ENCODE data around the gene KLHL22.

DNA sequence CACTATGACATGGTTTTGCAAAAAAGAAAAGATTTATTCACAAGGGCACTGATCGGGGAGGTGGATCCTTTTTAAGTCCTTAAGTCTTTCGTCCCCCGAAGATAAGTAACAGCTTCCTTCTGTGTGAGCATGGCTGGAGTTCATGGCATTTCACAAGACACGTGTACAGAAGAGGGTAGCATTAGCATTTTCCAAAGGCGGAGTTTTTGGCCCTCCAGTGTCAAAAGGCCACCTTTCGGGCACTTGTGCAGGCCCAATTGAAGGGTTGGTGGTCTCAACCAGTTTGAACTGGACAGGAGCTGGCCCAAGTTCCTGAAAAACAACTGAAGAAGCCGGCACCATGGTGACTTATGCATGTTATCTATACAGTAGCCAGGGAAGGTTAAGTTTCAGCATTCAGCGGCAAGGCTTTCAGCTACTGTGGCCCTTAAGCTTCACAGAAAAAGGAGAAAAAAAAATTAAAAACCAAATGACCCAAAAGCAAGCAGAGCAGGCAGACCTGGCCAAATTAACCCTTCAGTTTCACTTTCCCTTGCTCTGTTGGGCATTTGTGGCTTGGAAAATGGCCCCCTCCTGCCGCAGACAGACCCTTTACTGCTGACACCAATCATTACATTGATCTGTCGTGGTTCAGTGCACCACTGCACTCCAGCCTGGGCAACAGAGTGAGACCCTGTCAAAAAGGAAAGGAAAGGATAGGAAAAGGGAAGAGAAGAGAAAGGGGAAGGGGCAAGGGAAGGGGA, 83.0 kb downstream of the KLHL22 start:
- TF ChIP-seq, protein P1, sequence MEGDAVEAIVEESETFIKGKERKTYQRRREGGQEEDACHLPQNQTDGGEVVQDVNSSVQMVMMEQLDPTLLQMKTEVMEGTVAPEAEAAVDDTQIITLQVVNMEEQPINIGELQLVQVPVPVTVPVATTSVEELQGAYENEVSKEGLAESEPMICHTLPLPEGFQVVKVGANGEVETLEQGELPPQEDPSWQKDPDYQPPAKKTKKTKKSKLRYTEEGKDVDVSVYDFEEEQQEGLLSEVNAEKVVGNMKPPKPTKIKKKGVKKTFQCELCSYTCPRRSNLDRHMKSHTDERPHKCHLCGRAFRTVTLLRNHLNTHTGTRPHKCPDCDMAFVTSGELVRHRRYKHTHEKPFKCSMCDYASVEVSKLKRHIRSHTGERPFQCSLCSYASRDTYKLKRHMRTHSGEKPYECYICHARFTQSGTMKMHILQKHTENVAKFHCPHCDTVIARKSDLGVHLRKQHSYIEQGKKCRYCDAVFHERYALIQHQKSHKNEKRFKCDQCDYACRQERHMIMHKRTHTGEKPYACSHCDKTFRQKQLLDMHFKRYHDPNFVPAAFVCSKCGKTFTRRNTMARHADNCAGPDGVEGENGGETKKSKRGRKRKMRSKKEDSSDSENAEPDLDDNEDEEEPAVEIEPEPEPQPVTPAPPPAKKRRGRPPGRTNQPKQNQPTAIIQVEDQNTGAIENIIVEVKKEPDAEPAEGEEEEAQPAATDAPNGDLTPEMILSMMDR (IDR thresholded peaks at IDR 0.05): no peak
- no peak for TF ChIP-seq POLR2A (IDR thresholded peaks at IDR 0.05)
